PC-3 (cell line): ENCODE measurements around the gene AMELY. TPM values are rescaled to one million over a fixed set of nuclear protein-coding genes. Genes with fewer than 3 reads are reported as not detected.
"Not testable (repeated sequence)": the region's sequence is repeated elsewhere in the genome, so short reads cannot be mapped to it uniquely, and the experiment has no call there.

Source experiments
- ATAC-seq: fragments of 200-7000 bp; cut with Tn5 transposase; 2 replicates; pipeline ENCODE4 v1.9.1; 2020; ENCODE audit warnings: mild to moderate bottlenecking, moderate library complexity
- BruUV-seq: library from RNA; stranded (reverse); fragments of 400-500 nt; replicated peaks from 2 replicates; lab custom pipeline; 2021; lab: Mats Ljungman, UMichigan
- CTCF ChIA-PET: fragments of 300-600 bp; sonication (Branson Sonifier 250); formaldehyde crosslinking; loops from one replicate; lab custom pipeline; 2022; ENCODE audit warnings: antibody characterized with exemption; lab: Charles Lee
- POLR2A ChIA-PET: fragments of 300-600 bp; sonication (Branson Sonifier 250); formaldehyde crosslinking; loops from one replicate; lab custom pipeline; 2022; ENCODE audit warnings: antibody characterized with exemption; ENCODE audit not compliant: unreplicated experiment; lab: Charles Lee
- DNase-seq: peaks from one replicate; pipeline ENCODE4 v3.0.0-alpha.2; 2015
- H2AFZ ChIP-seq: fragments of 300-600 bp; sonication (generic); 2 replicates; pipeline ENCODE4 v1.6.0; 2016; ENCODE audit warnings: antibody characterized with exemption, low read length
- H3F3A ChIP-seq: fragments of 300-600 bp; sonication (generic); one replicate; pipeline ENCODE4 v1.6.0; 2017; ENCODE audit warnings: antibody characterized with exemption, low read length, control low read depth, mild to moderate bottlenecking; ENCODE audit not compliant: unreplicated experiment
- H3K27ac ChIP-seq: fragments of 300-600 bp; sonication (generic); 2 replicates; pipeline ENCODE4 v1.5.1; 2016; ENCODE audit warnings: mild to moderate bottlenecking, low read length
- H3K27me3 ChIP-seq: fragments of 300-600 bp; sonication (generic); 2 replicates; pipeline ENCODE4 v1.6.1; 2016; ENCODE audit warnings: low read length, mixed read lengths
- H3K36me3 ChIP-seq: fragments of 300-600 bp; sonication (generic); 2 replicates; pipeline ENCODE4 v1.6.1; 2016; ENCODE audit warnings: low read depth, mixed run types, low read length, mixed read lengths
- H3K4me1 ChIP-seq: fragments of 300-600 bp; sonication (generic); 2 replicates; pipeline ENCODE4 v1.5.1; 2016; ENCODE audit warnings: low read length; ENCODE audit not compliant: insufficient read depth
- H3K4me2 ChIP-seq: fragments of 300-600 bp; sonication (generic); 2 replicates; pipeline ENCODE4 v1.6.0; 2016; ENCODE audit warnings: low read length
- H3K4me3 ChIP-seq: fragments of 300-600 bp; sonication (generic); 2 replicates; pipeline ENCODE4 v1.5.1; 2016; ENCODE audit warnings: mild to moderate bottlenecking, low read length, mixed read lengths
- H3K79me2 ChIP-seq: fragments of 300-600 bp; sonication (generic); 2 replicates; pipeline ENCODE4 v1.6.1; 2017; ENCODE audit warnings: low read length, mixed read lengths
- H3K9ac ChIP-seq: fragments of 300-600 bp; sonication (generic); 2 replicates; pipeline ENCODE4 v1.6.0; 2016; ENCODE audit warnings: mild to moderate bottlenecking, low read length
- H3K9me2 ChIP-seq: fragments of 300-600 bp; sonication (generic); replicated peaks from 2 replicates; pipeline ENCODE4 v1.6.1; 2016; ENCODE audit warnings: mixed run types, low read length, mixed read lengths
- H3K9me3 ChIP-seq: fragments of 300-600 bp; sonication (generic); 2 replicates; pipeline ENCODE4 v1.6.1; 2016; ENCODE audit warnings: low read length, mixed read lengths
- H4K20me1 ChIP-seq: fragments of 300-600 bp; sonication (generic); 2 replicates; pipeline ENCODE4 v1.6.1; 2016; ENCODE audit warnings: low read length, mixed read lengths
- EZH2 ChIP-seq: fragments of 300-600 bp; sonication (generic); IDR thresholded peaks from one replicate; pipeline ENCODE4 v1.6.1; 2017; ENCODE audit warnings: antibody characterized with exemption, mild to moderate bottlenecking, low read length; ENCODE audit not compliant: unreplicated experiment
- EZH2phosphoT487 ChIP-seq: fragments of 300-600 bp; sonication (generic); IDR thresholded peaks from 2 replicates; pipeline ENCODE4 v1.6.1; 2018; ENCODE audit warnings: mild to moderate bottlenecking, antibody characterized with exemption, low read length, borderline replicate concordance
- intact Hi-C: fragments of 100-400 bp; cut with micrococcal nuclease; formaldehyde crosslinking; loops from 2 replicates; pipeline ENCODE4 v1.9.0; 2023
- total RNA-seq: library from RNA; depleted of rRNA; stranded (reverse); fragments of >200 nt; gene quantifications from 2 replicates; pipeline ENCODE4 v1.2.3, GENCODE V29; 2014
- TF ChIP-seq, protein P1 (sequence below): fragments of 300-600 bp; sonication (generic); conservative IDR thresholded peaks from 2 replicates; pipeline ENCODE4 v1.5.1; 2017; ENCODE audit warnings: antibody characterized with exemption, low read depth, mild to moderate bottlenecking, low read length

Gene AMELY
- total RNA-seq, 1 experiment from 2014 or later = not detected

DNA sequence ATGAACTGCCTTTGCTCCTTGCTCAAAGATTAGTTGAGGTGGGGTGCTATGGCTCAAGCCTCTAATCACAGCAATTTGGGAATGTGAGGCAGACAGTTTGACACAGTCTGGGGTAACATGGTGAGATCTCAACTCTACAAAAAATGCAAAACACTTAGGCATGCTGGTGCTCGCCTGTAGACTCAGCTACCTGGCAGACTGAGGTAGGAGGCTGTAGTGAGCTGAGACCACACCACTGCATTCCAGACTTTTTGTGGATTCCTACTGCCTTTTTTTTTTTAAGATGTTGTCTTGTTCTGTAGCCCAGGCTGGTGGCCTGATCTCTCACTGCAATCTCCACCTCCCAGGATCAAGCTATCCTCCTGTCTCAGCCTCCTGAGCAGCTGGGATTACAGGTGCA, 4.0 kb downstream of the AMELY start:
- Histone ChIP-seq H3K27ac (no peak overlapping the region), H3K4me1 (no peaks in the 10 kb centered on the region), H3K36me3 (no peaks in the 10 kb centered on the region), H3K9me3 (no peaks in the 10 kb centered on the region), H3K9me2 (no peaks in the 10 kb centered on the region), H3K79me2 (no peaks in the 10 kb centered on the region), H4K20me1 (no peaks in the 10 kb centered on the region), H3K27me3 (no peaks in the 10 kb centered on the region), H3K4me3 (no peak overlapping the region), H3K9ac (no peak overlapping the region), H2AFZ (no peak overlapping the region), H3K4me2 (no peak overlapping the region), H3F3A (no peaks in the 10 kb centered on the region)
- ATAC-seq (no peak), DNase-seq (no peak)
- intact Hi-C loops = no loop called here
- POLR2A ChIA-PET = no interaction called here
- BruUV-seq = no TSS peak
- TF ChIP-seq, protein P1, sequence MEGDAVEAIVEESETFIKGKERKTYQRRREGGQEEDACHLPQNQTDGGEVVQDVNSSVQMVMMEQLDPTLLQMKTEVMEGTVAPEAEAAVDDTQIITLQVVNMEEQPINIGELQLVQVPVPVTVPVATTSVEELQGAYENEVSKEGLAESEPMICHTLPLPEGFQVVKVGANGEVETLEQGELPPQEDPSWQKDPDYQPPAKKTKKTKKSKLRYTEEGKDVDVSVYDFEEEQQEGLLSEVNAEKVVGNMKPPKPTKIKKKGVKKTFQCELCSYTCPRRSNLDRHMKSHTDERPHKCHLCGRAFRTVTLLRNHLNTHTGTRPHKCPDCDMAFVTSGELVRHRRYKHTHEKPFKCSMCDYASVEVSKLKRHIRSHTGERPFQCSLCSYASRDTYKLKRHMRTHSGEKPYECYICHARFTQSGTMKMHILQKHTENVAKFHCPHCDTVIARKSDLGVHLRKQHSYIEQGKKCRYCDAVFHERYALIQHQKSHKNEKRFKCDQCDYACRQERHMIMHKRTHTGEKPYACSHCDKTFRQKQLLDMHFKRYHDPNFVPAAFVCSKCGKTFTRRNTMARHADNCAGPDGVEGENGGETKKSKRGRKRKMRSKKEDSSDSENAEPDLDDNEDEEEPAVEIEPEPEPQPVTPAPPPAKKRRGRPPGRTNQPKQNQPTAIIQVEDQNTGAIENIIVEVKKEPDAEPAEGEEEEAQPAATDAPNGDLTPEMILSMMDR = no peak
- no peak for TF ChIP-seq EZH2
- TF ChIP-seq EZH2phosphoT487 = no peak
- CTCF ChIA-PET = no interaction called here

DNA sequence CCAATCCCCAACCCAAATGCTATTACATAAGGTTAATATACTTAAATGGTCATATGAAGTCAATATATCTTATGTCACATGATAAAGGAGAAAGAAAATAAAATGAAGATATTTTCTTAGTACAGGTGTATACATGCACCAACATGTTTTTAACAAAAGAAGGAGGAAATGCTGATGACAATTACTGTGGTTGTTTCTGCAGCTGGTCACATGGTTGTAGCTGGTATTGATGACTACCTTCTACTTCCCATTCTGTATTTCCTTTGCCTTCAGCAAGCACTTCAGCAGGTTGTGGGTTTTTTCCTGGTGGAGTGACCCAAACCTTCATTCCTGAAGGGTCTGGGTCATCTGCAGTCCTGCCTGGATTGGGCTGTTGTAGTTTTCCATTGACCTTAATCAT, 9.4 kb downstream of the AMELY start:
- H3K9me3 ChIP-seq, ATAC-seq, BruUV-seq, H3K4me1 ChIP-seq, H3F3A ChIP-seq, CTCF ChIA-PET, H3K27ac ChIP-seq, H4K20me1 ChIP-seq, H3K9ac ChIP-seq, POLR2A ChIA-PET, H3K27me3 ChIP-seq, H3K79me2 ChIP-seq, H3K4me3 ChIP-seq, H3K4me2 ChIP-seq, H2AFZ ChIP-seq, intact Hi-C loops, DNase-seq, H3K9me2 ChIP-seq, H3K36me3 ChIP-seq: not testable (repeated sequence)

DNA sequence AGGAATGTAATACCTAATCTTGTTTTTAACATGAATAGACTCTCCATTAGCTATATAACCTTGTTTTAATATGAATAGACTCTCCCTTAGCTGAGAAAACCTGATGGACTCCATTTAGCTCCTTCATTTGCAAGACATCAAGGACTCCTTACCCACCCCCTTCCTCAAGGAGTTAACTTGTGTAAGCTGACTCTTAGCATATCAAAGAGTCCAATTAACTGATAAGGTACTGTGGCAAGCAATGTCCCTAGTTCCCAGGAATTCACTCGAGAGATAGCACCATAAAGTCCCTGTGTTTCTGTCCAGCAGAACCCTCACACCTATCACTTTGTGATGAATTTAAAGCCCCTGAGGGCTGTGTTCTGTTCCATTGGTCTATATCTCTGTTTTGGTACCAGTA, 16.3 kb downstream of the AMELY start:
- CTCF ChIA-PET = no interaction called here
- no peak overlapping the region for H3K9ac ChIP-seq
- intact Hi-C loops = no loop called here
- TF ChIP-seq, protein P1 = no peak
- no peak for TF ChIP-seq EZH2phosphoT487
- no peak for TF ChIP-seq EZH2
- no peaks in the 10 kb centered on the region for H3F3A ChIP-seq
- no TSS peak for BruUV-seq
- no peaks in the 10 kb centered on the region for H3K36me3 ChIP-seq
- H4K20me1 ChIP-seq = no peaks in the 10 kb centered on the region
- H3K4me1 ChIP-seq = no peaks in the 10 kb centered on the region
- H3K9me3 ChIP-seq = no peaks in the 10 kb centered on the region
- H3K79me2 ChIP-seq = no peaks in the 10 kb centered on the region
- DNase-seq (no peak), ATAC-seq (no peak)
- no peak overlapping the region for H3K4me2 ChIP-seq
- no peaks in the 10 kb centered on the region for H3K9me2 ChIP-seq
- H3K27ac ChIP-seq = no peak overlapping the region
- no peak overlapping the region for H2AFZ ChIP-seq
- H3K4me3 ChIP-seq = no peak overlapping the region
- POLR2A ChIA-PET = no interaction called here
- no peaks in the 10 kb centered on the region for H3K27me3 ChIP-seq
